Measurements from ENCODE around the gene CAMK1.

DNA sequence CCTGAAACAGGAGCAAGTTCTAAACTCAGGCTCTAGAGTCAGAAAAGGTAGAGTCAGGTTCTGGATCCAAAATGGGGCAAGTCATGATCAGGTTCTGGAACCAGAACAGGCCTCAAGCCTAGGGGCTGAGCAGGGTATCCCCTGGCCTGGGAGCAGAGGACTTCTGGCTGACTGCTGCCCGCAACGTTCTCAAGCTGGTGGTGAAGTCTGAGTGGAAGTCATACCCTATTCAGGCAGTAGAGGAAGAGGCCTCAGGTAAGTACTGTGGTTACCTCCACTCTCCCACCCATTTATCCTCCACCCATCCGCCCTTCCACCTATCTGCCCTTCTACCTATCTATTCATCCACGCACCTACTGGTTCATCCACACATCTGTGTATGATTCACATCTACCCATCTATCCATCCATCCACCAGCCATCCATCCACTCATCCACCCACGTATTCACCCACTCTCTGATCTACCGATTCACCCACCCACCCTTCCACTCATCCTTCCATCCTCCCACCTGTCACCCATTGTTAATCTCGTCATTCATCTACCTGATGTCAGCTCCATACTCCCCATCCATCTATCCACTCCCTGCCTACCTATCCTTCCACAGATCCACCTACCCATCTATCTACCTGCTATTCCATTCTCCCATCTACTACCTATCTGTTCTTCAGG, 49.1 kb upstream of the CAMK1 start:
- TF ChIP-seq EZH2 (IDR thresholded peaks at IDR 0.05; ENCODE audit: low read depth), result no peak
- TF ChIP-seq, protein P1, sequence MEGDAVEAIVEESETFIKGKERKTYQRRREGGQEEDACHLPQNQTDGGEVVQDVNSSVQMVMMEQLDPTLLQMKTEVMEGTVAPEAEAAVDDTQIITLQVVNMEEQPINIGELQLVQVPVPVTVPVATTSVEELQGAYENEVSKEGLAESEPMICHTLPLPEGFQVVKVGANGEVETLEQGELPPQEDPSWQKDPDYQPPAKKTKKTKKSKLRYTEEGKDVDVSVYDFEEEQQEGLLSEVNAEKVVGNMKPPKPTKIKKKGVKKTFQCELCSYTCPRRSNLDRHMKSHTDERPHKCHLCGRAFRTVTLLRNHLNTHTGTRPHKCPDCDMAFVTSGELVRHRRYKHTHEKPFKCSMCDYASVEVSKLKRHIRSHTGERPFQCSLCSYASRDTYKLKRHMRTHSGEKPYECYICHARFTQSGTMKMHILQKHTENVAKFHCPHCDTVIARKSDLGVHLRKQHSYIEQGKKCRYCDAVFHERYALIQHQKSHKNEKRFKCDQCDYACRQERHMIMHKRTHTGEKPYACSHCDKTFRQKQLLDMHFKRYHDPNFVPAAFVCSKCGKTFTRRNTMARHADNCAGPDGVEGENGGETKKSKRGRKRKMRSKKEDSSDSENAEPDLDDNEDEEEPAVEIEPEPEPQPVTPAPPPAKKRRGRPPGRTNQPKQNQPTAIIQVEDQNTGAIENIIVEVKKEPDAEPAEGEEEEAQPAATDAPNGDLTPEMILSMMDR (conservative IDR thresholded peaks at IDR 0.05), result no peak

Measured in PC-9 (cell line).